H7 (cell line): ENCODE results near the gene RAB7A. TPM values are rescaled to one million over a fixed set of nuclear protein-coding genes. Genes with fewer than 3 reads are reported as not detected.

Experiments used
- DNase-seq: peaks from one replicate; pipeline ENCODE4 v3.0.0; 2012
- H3K27me3 ChIP-seq: 2 replicates; pipeline ENCODE4 v1.6.0; 2011; ENCODE audit warnings: mild to moderate bottlenecking, low read length; ENCODE audit not compliant: control insufficient read depth, insufficient read depth
- H3K36me3 ChIP-seq: replicated peaks from 2 replicates; pipeline ENCODE4 v1.5.1; 2011; ENCODE audit warnings: low read length; ENCODE audit not compliant: control insufficient read depth, insufficient read depth
- H3K4me3 ChIP-seq: 2 replicates; pipeline ENCODE4 v1.5.1; 2011; ENCODE audit warnings: low read depth, mild to moderate bottlenecking, control low read depth, low read length, moderate library complexity; ENCODE audit not compliant: insufficient read depth
- total RNA-seq: library from RNA; depleted of rRNA; stranded (reverse); fragments of >200 nt; shearing (Covaris generic); gene quantifications from 2 replicates; pipeline ENCODE4 v1.2.3, GENCODE V29; 2014

RAB7A gene
- total RNA-seq, 1 experiment from 2014 or later = 40.6 TPM

DNA sequence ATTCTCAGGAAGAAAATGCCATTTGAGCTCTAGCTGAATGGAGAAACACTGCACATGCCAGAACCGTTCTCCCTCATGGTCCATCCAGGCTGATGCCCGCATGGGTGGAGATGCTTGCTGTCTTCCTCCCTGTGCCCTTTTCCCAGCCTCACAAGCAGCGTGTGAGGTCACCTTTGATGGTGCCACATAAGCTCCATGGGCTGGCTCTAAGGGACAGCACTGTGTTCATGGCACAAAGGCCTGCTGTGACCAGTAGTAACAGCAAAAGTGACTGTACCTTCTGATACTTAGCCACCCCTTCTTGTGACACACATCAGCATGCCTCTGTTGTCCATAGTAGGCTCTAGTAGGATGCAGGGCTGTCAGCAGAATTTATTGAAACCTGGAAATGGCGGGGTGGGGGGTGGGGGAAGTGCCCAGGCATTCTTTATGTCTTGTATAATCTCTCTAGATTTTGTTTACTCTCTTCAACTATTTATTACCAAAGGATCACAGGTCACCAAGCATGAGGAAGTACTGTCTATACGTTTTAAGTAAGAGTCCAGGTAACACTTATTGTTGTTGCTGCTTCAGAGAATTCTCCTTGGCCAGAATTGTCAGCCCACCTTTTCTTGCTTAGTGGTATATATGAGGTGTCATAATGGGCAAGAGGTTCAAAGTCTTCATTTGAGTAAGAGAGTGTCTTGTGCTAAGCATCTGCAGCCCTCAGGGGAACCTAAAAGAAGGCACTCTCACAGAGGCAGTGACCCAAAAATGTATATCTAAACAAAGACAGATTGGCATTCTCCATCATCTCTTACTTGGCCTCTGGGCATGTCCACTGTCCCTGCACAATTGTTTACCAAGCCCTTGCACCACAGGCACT, 56.5 kb downstream of the RAB7A start:
- Histone ChIP-seq H3K4me3 (no peak overlapping the region), H3K36me3 (no peaks in the 10 kb centered on the region), H3K27me3 (no peaks in the 10 kb centered on the region)
- no peak for DNase-seq

DNA sequence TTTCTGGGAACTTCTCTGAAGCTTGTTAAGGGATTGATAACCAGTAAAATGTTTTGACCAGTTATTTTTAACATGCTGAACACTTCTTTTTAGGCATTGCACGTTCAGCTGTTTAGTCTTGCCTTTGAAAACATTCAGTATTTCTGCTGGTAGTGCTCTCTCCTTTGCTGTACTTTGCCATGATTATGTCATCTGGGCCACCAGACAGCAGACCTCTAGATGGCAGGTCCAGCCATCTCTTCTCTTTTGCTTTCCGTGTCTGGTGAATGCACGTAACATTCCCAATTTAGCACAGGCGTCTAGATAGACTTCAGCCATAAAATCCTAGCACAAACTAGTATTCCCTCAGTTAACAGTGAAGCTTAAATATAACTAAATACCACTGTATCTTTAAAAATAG, 57.8 kb downstream of the RAB7A start:
- Histone ChIP-seq H3K27me3 (no peaks in the 10 kb centered on the region), H3K4me3 (no peak overlapping the region), H3K36me3 (no peaks in the 10 kb centered on the region)
- no peak for DNase-seq

DNA sequence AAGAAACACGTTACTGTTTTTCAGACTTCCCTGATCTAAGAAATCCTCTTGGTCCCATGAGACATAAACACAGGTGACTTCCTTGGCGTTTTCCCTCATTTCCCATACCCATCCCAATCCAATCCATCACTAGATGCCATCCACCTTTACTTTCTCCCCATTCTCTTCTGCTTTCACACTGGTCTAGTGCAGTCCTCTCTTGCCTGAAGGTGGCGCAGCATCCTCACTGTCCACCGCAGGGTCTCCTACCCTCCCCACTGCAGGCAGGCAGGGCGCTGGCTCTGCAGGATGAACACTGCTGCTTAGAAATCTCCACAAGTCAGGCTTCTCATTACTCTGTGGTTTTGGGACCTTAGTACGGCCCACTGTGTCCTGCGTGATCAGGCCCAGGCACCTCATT, 58.2 kb downstream of the RAB7A start:
- Histone ChIP-seq H3K27me3 (no peaks in the 10 kb centered on the region), H3K4me3 (no peak overlapping the region), H3K36me3 (no peaks in the 10 kb centered on the region)
- peak; percentile 69 for DNase-seq

DNA sequence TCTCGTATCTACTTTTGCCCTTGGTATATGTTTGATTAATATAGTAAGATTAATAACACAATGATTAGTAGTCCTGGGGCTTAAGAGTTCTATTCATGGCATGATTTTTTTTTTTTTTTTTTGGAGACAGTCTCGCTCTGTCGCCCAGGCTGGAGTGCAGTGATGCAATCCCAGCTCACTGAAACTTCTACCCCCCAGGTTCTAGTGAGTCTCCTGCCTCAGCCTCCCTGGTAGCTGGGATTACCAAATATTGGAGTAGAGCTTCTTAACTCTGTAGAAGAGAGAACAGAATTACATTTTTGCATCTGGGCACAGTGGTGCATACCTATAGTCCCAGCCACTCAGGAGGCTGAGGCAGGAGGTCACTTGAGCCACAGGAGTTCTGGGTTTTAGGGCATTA, 58.9 kb downstream of the RAB7A start:
- H3K27me3 ChIP-seq = no peaks in the 10 kb centered on the region
- H3K36me3 ChIP-seq = no peaks in the 10 kb centered on the region
- no peak overlapping the region for H3K4me3 ChIP-seq
- DNase-seq = no peak

DNA sequence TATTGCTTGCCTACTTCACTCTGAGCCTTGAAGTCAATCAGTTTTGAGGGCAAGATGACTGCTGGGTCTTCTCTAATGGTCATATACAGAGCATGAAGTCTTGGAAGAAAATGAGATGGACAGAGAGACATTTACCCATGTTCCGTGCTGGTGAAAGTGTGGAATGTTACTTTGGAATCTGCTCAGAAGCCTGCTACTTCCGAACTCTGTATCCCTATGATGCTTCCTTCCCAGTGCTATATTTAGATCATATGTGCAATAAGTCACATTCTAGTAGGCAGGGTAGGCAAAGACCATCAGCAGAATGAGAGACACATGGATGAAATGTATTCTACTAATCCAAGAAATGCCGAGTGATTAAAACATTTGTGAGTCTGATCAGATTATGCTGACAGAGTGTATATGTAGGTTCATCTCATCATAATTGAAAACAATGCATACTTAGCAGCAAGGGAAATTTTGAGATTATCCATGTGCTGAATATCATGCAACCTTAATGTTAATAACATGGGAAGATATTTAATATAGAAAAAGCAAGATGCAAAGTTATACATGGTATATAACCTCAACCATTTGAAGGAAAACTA, 60.5 kb downstream of the RAB7A start:
- H3K27me3 ChIP-seq = no peaks in the 10 kb centered on the region
- H3K4me3 ChIP-seq = no peak overlapping the region
- DNase-seq = no peak
- H3K36me3 ChIP-seq = no peaks in the 10 kb centered on the region

DNA sequence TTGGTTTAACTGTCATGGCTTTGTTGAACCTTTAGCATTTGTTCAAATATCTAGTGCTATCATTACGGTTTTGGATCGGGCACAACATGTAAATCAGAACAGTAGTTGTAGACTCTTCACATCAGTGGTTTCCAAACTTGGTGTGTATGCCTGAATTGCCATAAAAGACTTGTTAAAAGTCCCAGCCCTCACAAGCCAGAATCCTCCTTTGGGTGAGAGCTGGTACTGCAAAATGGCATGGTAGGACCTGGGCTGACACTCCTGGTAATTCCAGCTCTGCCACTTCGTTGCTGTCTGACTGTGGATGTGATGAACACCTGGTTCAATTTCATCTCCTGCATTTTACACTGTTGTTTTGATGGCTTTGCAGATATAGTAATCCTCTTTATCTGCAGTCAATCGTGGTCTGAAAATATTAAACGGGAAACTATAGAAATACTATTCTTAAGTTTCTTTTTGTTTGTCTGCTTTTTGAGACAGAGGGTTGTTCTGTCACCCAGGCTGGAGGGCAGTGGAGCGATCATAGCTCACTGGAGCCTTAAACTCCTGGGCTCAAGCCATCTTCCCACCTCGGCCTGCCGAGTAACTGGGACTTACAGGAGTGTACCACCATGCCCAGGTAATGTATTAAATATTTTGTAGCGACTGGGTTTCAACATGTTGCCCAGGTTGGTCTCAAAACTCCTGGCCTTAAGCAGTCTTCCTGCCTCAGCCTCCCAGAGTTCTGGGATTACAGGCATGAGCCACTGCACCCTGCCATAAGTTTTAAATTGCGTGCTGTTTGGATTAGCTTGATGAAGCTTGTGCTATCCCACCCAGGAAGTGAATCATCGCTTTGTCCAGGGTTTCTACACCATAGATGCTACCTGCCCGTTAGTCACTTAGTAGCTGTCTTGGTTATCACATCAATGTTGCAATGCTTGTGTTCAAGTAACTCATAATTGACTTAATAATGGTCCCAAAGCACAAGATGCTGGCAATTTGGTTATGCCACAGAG, 61.6 kb downstream of the RAB7A start:
- Histone ChIP-seq H3K4me3 (no peak overlapping the region), H3K27me3 (no peaks in the 10 kb centered on the region)
- DNase-seq = peak; percentile 64

DNA sequence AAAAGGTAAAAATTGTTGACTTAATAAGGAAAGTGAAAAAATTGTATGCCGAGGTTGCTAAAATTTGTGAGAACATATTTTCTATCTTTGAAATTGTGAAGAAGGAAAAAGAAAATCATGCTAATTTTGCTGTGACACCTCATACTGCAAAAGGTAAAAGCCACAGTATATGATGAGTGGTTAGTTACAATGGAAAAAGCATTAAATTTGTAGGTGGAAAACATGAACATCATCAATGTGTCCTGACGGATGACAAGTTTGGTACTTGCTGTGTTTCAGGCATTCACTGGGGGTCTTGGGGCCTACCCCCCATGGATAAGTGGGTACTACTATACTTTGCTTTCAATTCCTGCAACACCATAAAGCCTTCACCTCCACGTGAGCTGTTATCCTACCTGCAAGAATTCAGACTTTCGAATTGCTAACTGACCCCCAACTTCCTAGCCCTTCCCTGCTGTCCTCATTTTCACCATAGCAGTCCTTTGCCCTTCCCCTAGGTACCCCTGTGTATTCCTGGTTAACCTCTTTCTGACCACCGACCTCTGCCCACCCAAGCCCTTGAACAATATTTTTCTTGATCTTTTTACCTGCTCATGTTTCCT, 62.4 kb downstream of the RAB7A start:
- Histone ChIP-seq H3K36me3 (no peaks in the 10 kb centered on the region), H3K4me3 (no peak overlapping the region), H3K27me3 (no peaks in the 10 kb centered on the region)
- no peak for DNase-seq

More for the DNA sequence above, 61.6 kb downstream of the RAB7A start:
- H3K36me3 ChIP-seq = no peaks in the 10 kb centered on the region

DNA sequence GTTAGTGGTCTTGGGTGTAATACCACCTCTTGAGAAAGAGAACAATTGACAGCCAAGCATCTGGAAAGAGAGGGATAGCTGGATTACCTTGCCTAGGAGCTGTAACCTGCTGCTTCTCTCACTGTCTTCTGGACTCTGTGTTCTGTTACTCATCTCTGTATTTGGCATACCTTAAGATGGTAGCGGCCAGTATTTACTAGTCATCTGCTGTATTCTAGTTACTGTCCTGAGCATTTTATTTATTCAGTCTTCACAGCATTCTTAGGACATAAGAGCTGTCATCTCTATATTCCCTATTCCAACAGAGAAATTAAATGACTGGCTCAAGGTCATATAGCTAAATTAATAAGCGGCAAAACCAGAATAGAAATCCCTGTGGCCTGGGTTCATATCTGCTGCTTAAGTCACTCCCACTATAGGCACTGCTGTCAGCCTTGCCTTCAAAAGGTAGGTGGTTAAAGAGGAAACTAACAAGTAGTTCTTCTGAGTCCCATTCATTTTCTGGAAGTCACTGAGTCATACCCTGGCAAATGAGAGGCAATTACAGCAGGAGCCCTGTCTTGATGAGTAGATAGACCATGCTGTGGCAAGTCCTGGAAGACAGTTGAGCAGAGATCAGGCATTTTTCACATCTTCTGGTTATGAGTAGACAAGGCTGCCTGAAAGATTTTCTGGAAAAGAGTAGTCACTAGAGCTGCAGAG, 68.2 kb downstream of the RAB7A start:
- Histone ChIP-seq H3K36me3 (peaks cover 22% of the 10 kb centered on the region), H3K4me3 (no peak overlapping the region), H3K27me3 (no peaks in the 10 kb centered on the region)
- DNase-seq = no peak

DNA sequence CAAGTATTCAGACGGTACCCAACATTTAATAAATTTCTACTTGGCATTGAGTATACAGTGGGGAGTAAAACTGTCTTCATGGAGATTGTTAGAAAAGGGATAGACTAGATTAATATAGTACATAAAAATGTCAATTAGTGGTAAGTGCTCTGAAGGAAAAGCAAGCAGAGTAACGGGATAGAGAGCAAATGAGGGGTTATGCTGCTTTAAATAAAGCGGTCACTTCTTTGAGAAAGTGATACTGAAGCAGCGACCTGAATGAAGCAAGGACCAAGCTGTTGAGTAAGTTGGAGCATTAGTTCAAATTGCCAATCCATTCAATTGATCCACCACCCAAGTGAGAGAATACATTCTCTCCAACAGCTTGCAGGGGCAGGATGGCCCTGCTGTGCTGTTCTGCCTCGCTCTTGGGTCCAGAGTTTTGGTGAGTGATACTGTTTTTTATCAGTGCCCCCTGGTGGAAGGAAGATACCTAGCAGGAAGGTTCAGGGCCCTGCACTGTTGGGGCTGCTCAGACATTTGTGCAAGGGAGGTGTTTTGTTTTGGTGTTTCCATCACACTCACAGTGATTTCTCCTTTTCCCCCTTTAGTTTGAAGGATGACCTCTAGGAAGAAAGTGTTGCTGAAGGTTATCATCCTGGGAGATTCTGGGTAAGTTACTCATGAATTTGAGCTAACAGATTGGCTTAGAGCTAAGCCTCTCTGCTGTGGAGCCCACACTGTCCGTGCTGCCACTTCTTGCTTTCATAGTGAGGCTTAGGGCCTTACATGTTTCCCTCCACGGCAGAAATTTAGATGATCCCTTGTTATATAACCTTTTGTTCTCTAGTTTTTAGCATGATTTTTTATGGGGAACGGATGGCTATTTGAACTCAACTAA, 69.0 kb downstream of the RAB7A start:
- DNase-seq = peak; percentile 87
- Histone ChIP-seq H3K36me3 (peaks cover 25% of the 10 kb centered on the region), H3K27me3 (no peaks in the 10 kb centered on the region), H3K4me3 (no peak overlapping the region)

DNA sequence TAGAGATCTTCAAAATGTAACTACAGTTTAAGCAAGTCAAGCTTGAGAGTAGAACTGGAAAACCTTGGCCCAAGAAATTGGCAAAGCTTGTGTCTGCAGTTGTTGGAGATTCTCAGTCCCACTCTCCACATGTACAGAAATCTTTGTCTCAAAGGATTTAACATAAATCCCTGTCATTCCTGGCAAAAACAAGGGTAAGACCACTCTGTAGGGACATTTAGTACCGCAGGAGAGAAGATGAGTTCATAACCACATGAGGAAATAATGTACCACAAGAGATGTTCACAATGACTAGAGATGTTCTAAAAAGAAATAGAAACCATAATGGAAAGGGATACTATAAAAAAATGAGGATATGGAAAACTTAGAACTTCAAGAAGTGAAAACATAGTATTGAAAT, 73.7 kb downstream of the RAB7A start:
- H3K27me3 ChIP-seq = no peaks in the 10 kb centered on the region
- H3K36me3 ChIP-seq = peaks cover 25% of the 10 kb centered on the region
- no peak overlapping the region for H3K4me3 ChIP-seq
- no peak for DNase-seq

DNA sequence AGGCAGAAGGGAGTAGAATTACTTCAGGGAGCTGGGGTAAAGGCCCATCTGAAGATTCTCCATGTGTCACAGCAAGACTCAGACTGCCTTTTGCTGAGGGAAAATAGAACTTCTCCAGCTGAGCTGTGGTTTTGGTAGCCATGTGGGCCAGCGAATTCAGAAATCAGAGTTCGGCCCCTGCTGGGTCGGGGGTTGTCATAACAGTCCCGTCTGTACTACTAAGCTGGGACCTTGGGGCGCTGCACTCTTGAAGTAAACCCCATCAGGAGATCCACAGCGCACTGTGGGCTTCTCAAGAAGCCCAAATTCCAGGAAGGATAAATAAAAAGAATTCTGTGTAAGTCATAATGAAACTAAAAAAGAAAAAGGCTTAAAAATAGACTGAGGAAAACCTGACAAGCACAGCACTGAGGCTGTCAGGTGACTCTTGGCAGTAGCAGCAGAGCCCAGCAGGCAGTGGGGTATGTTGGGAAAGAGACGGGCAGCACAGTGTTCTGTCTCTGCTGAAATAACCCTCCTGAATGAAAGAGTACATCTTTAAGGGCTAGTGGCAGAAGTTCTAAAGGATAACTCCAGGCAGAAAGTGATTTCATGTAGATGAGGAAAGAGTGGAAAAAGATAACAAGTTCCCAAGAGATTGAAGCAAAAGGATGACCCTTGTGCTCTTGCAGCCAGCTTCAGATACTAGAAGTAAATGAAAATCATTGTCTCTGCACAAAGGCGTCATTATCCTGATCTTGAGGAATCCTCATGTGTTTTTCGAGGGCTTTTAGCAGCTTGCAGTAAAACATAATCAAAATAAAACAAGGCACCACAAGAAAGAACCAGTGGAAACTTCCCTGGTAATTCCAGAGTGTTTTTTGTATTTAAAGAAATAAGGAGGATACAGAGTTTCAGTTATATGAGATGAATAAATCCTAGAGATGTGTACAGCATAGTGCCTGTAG, 74.5 kb downstream of the RAB7A start:
- no peak overlapping the region for H3K4me3 ChIP-seq
- H3K36me3 ChIP-seq = peaks cover 26% of the 10 kb centered on the region
- no peaks in the 10 kb centered on the region for H3K27me3 ChIP-seq
- DNase-seq = no peak

DNA sequence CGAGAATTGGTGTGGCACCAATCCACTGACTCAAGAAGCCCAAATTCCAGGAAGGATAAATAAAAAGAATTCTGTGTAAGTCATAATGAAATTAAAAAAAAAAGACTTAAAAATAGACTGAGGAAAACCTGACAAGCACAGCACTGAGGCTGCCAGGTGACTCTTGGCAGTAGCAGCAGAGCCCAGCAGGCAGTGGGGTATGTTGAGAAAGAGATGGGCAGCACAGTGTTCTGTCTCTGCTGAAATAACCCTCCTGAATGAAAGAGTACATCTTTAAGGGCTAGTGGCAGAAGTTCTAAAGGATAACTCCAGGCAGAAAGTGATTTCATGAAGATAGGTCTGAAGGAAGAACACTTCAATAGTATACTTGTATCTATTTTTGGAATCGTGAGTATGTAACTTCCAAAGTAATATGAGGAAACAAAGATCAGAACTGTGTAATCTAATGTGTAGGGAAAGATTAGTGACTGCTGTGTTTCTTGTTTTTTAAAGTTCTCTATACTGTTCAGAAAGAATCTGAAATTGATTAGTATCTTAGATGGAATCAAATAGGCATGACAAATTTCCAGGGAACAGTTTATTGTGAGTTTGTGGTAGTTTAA, 75.9 kb downstream of the RAB7A start:
- no peak for DNase-seq
- Histone ChIP-seq H3K4me3 (no peak overlapping the region), H3K27me3 (no peaks in the 10 kb centered on the region), H3K36me3 (peaks cover 27% of the 10 kb centered on the region)
